BE2C (cell line): ENCODE data around the gene SMAP1.

ENCODE experiments used
- DNase-seq: peaks from one replicate; pipeline ENCODE4 v3.0.0-alpha.2; 2020
- H3K27me3 ChIP-seq: fragments of 250-450 bp; sonication (Bioruptor Pico); 2 replicates; pipeline ENCODE4 v1.5.1; 2020; ENCODE audit warnings: mild to moderate bottlenecking
- H3K36me3 ChIP-seq: fragments of 250-450 bp; sonication (Bioruptor Pico); 2 replicates; pipeline ENCODE4 v1.5.1; 2020; ENCODE audit warnings: mild to moderate bottlenecking
- H3K4me1 ChIP-seq: fragments of 250-450 bp; sonication (Bioruptor Pico); 2 replicates; pipeline ENCODE4 v1.5.1; 2020
- H3K4me3 ChIP-seq: 2 replicates; pipeline ENCODE4 v1.5.1; 2011; ENCODE audit warnings: low read depth, low read length
- H3K9me3 ChIP-seq: fragments of 250-450 bp; sonication (Bioruptor Pico); 2 replicates; pipeline ENCODE4 v1.5.1; 2020
- CTCF ChIP-seq: IDR thresholded peaks from 2 replicates; pipeline ENCODE4 v1.5.1; 2012; ENCODE audit warnings: mild to moderate bottlenecking, low read depth, low read length

Gene SMAP1

DNA sequence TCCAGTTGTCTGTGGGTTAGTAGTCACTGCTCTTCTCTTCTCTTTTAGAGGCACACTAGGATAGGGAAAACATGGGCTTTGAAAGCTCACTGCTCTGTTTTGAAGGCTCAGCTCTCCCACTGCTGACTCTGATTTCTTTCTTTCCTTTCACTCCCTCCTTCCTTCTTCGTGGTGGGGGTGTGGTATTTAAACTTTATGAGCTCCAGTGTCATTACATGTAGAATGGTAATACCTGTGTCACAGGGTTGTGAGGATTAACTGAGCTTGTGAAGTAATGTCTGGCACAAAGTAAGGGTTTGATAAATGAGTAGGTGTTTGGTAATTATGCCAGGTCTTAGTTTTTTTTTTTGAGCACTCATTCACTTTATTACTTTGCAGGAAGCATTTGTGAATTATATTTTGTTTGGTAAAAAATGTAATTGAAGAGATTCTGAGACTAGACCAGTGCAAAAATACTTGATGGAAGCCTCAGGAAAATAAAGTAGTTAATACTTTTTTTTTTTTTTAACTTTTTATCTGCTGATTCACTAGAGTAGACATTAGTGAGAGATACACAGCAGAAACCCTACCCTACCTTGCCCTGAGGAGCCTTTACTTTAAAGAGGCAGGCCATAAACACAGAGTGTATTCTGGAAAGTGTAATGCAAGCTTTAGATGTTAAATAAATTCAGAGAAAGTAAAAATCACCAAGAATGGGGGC, 17.3 kb downstream of the SMAP1 start:
- no peaks in the 10 kb centered on the region for H3K4me1 ChIP-seq
- no peaks in the 10 kb centered on the region for H3K27me3 ChIP-seq
- no peak for TF ChIP-seq CTCF
- no peak for DNase-seq
- H3K4me3 ChIP-seq: no peak overlapping the region
- no peaks in the 10 kb centered on the region for H3K36me3 ChIP-seq
- no peaks in the 10 kb centered on the region for H3K9me3 ChIP-seq

DNA sequence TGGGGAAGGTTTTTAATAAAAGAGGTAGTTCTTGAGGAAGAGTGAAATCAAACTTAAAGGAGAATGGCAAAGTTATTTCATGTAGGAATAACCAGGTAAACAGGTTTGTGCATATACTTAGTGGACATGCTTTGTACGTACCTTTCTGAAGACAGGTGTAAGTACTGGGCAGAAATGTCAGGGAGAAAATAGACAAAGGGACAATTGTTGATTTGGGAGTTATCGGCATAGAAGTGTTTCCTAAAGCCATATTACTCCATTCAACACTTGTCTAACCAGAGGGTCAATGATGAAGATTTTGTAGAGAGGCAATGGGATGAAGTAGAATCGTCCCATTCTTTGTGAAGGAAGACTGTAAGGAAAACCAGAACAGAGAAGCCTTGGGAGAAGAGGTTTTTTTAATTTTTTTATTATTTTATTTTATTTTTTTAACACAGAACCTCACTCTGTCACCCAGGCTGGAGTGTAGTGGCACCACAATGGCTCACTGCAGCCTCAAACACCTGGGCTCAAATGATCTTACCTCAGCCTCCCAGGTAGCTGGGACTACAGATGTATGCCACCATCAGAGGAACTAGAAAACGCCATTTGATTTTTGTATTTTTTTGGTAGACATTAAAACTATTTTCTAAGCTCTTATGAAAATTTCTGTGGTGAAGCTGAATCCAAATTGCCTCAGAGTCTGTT, 18.0 kb downstream of the SMAP1 start:
- DNase-seq: no peak
- Histone ChIP-seq H3K4me1 (no peaks in the 10 kb centered on the region), H3K4me3 (no peak overlapping the region), H3K9me3 (no peaks in the 10 kb centered on the region), H3K27me3 (no peaks in the 10 kb centered on the region), H3K36me3 (no peaks in the 10 kb centered on the region)
- no peak for TF ChIP-seq CTCF

DNA sequence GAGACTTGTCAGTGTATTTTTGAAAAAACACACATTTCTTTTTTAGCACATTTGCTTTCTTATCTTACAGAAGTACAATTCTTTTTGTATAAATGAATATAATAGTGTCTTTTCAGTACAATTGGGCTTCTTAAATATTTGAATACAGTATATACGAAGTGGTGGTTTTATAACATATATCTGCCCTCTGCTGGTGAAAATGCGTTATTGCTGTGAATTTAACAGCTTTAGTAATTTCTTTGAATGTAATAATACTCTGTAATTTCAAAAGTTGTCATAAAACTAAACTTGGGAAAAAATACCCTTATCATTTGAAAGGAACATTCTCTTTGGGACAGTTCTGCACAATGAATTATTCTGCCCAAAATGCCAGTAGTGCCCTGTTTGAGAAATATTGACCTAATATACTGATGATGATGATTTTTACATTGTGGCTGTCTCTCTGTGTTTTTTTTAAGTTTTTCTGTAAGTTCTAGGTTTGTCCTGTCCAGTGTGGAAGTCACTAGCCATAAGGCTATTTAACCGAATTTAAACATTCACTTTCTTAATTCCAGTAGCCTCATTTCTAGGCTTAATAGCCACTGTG, 19.0 kb downstream of the SMAP1 start:
- no peaks in the 10 kb centered on the region for H3K9me3 ChIP-seq
- no peaks in the 10 kb centered on the region for H3K27me3 ChIP-seq
- no peaks in the 10 kb centered on the region for H3K4me1 ChIP-seq
- no peaks in the 10 kb centered on the region for H3K36me3 ChIP-seq
- peak; percentile 55 for TF ChIP-seq CTCF
- no peak overlapping the region for H3K4me3 ChIP-seq
- DNase-seq: no peak

DNA sequence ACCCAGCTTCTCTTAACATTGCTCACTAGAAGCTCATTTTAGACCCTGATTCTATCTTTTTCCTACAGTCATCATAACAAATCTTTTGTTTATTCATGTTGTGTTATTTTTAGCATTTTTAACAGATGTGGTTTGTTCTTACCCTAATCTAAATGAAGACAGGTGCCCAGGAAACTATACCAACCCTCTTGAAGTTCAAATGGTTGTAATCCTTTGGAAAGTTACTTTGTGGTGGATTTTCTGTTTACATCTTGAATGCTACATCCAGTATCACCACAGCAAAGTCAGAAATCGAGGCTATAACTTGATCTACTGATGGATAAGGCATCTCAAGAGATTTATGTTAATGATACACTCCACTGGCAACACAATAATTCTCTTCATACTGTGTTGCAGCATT, 26.2 kb downstream of the SMAP1 start:
- H3K4me3 ChIP-seq: no peak overlapping the region
- TF ChIP-seq CTCF: no peak
- no peaks in the 10 kb centered on the region for H3K27me3 ChIP-seq
- no peaks in the 10 kb centered on the region for H3K4me1 ChIP-seq
- no peaks in the 10 kb centered on the region; the same call in 1 of the 2 replicates for H3K9me3 ChIP-seq
- no peaks in the 10 kb centered on the region for H3K36me3 ChIP-seq
- DNase-seq: no peak

GRCh38 chr6:70694371-70694770, 26.7 kb downstream of the SMAP1 start:
- DNase-seq: no peak
- Histone ChIP-seq H3K36me3 (no peaks in the 10 kb centered on the region), H3K9me3 (no peaks in the 10 kb centered on the region; the same call in 1 of the 2 replicates), H3K27me3 (no peaks in the 10 kb centered on the region), H3K4me3 (no peak overlapping the region), H3K4me1 (no peaks in the 10 kb centered on the region)
- no peak for TF ChIP-seq CTCF
